Stimulated activated CD4-positive, alpha-beta T cell treated with anti-CD3 and anti-CD28 coated beads, TNF-alpha, amount 100 ng/mL, for 1 hour (primary cell): Measurements from ENCODE around the gene CST3.
"Not testable (repeated sequence)": the region's sequence is repeated elsewhere in the genome, so short reads cannot be mapped to it uniquely, and the experiment has no call there.

Source experiments
- DNase-seq, 3 donors: peaks; one replicate each; pipeline ENCODE4 v3.0.0-alpha.2; 2020; ENCODE audit warnings: low read depth in 3 of 3, low spot score in 1 of 3

The CST3 gene

GRCh38 chr20:23644164-23644563, 6.4 kb upstream of the CST3 start:
- no peak for DNase-seq

- no peak for DNase-seq
Measured at GRCh38 chr20:23643659-23644058, 5.9 kb upstream of the CST3 start.

GRCh38 chr20:23641936-23642751, 4.4 kb upstream of the CST3 start:
- DNase-seq, result no peak

- no peak for DNase-seq
Measured at GRCh38 chr20:23640671-23641667, 3.2 kb upstream of the CST3 start.

GRCh38 chr20:23640018-23640601, 2.4 kb upstream of the CST3 start:
- no peak for DNase-seq

- no peak for DNase-seq
Measured at GRCh38 chr20:23639490-23639958, 1.8 kb upstream of the CST3 start.

GRCh38 chr20:23638309-23638708, 554 bp upstream of the CST3 start:
- no peak for DNase-seq

- DNase-seq, result no peak
Measured at GRCh38 chr20:23636908-23637281, 860 bp downstream of the CST3 start.

GRCh38 chr20:23636182-23636907, 1.4 kb downstream of the CST3 start:
- no peak for DNase-seq

- DNase-seq, result not testable (repeated sequence)
Measured at GRCh38 chr20:23635768-23636090, 2.0 kb downstream of the CST3 start.

GRCh38 chr20:23634985-23635767, 2.6 kb downstream of the CST3 start:
- DNase-seq, result no peak

- no peak for DNase-seq
Measured at GRCh38 chr20:23634044-23634801, 3.5 kb downstream of the CST3 start.

- DNase-seq, result no peak
Measured at GRCh38 chr20:23632711-23633573, 4.8 kb downstream of the CST3 start.

GRCh38 chr20:23631981-23632710, 5.6 kb downstream of the CST3 start:
- no peak for DNase-seq

- DNase-seq, result no peak
Measured at GRCh38 chr20:23631226-23631822, 6.4 kb downstream of the CST3 start.

GRCh38 chr20:23630392-23630849, 7.3 kb downstream of the CST3 start:
- DNase-seq, result no peak
